HG03159 (cell line): Measurements from ENCODE around the gene KCNF1.

Experiments used
- ATAC-seq: cut with Tn5 transposase; IDR thresholded peaks from one replicate; pipeline ENCODE4 v1.9.1; 2021; ENCODE audit warnings: mild to moderate bottlenecking, moderate library complexity; ENCODE audit not compliant: unreplicated experiment

Gene KCNF1

GRCh38 chr2:10901160-10901939, 10.4 kb upstream of the KCNF1 start:
- ATAC-seq: no peak

GRCh38 chr2:10903861-10904210, 7.9 kb upstream of the KCNF1 start:
- no peak for ATAC-seq

GRCh38 chr2:10904455-10904854, 7.3 kb upstream of the KCNF1 start:
- ATAC-seq: no peak

- no peak for ATAC-seq
Observed at GRCh38 chr2:10905006-10905861, 6.5 kb upstream of the KCNF1 start.

GRCh38 chr2:10905862-10906143, 5.9 kb upstream of the KCNF1 start:
- no peak for ATAC-seq

GRCh38 chr2:10906926-10907625, 4.7 kb upstream of the KCNF1 start:
- no peak for ATAC-seq

- no peak for ATAC-seq
Observed at GRCh38 chr2:10908195-10908594, 3.5 kb upstream of the KCNF1 start.

- ATAC-seq: no peak
Observed at GRCh38 chr2:10909050-10909995, 2.4 kb upstream of the KCNF1 start.

GRCh38 chr2:10909996-10910341, 1.8 kb upstream of the KCNF1 start:
- no peak for ATAC-seq

- ATAC-seq: no peak
Observed at GRCh38 chr2:10910625-10911024, 1.1 kb upstream of the KCNF1 start.

- no peak for ATAC-seq
Observed at GRCh38 chr2:10912076-10912731, 470 bp downstream of the KCNF1 start.

GRCh38 chr2:10912796-10913455, 1.2 kb downstream of the KCNF1 start:
- ATAC-seq: no peak

- no peak for ATAC-seq
Observed at GRCh38 chr2:10913501-10914271, 2.0 kb downstream of the KCNF1 start.

GRCh38 chr2:10914272-10914693, 2.5 kb downstream of the KCNF1 start:
- ATAC-seq: no peak

GRCh38 chr2:10915236-10915635, 3.5 kb downstream of the KCNF1 start:
- no peak for ATAC-seq

- ATAC-seq: no peak
Observed at GRCh38 chr2:10915731-10916276, 4.1 kb downstream of the KCNF1 start.

GRCh38 chr2:10916953-10917352, 5.2 kb downstream of the KCNF1 start:
- ATAC-seq: no peak

- ATAC-seq: no peak
Observed at GRCh38 chr2:10917927-10918326, 6.2 kb downstream of the KCNF1 start.
